SK-N-SH (cell line): Measurements from ENCODE around the gene PHGDH. TPM values are rescaled to one million over a fixed set of nuclear protein-coding genes. Genes with fewer than 3 reads are reported as not detected.
"Not testable (repeated sequence)": the region's sequence is repeated elsewhere in the genome, so short reads cannot be mapped to it uniquely, and the experiment has no call there.

Experiments
- CTCF ChIA-PET: fragments of 300-600, 350-600 bp; formaldehyde crosslinking; extraction: SDS; loops from one replicate; lab custom pipeline; 2021; lab: Yijun Ruan, JAX
- POLR2A ChIA-PET: fragments of 350-600 bp; sonication (Branson Sonifier 250); formaldehyde crosslinking; extraction: SDS; loops from one replicate; lab custom pipeline; 2020; ENCODE audit warnings: antibody characterized with exemption, inconsistent platforms; lab: Yijun Ruan, JAX
- DNase-seq: peaks from one replicate; pipeline ENCODE4 v3.0.0; 2012
- H2AFZ ChIP-seq: fragments of 200-600 bp; sonication (generic); 2 replicates; pipeline ENCODE4 v1.8.1; 2016; ENCODE audit warnings: antibody characterized with exemption, mild to moderate bottlenecking, low read depth
- H3F3A ChIP-seq: fragments of 200-600 bp; sonication (generic); replicated peaks from 2 replicates; pipeline ENCODE3; 2016; ENCODE audit warnings: antibody characterized with exemption, mild to moderate bottlenecking; ENCODE audit not compliant: insufficient read depth
- H3K27ac ChIP-seq, 2 experiments: fragments of 200-500 bp in 1 of 2; fragments of 200-600 bp in 1 of 2; sonication (Bioruptor generic) in 1 of 2; sonication (generic), shearing (Covaris generic) in 1 of 2; 2 replicates each; pipeline versions ENCODE4 v1.5.1 to v1.6.1; 2014 to 2016; ENCODE audit warnings: low read depth in 2 of 2, inconsistent platforms in 1 of 2, low read length in 1 of 2, mild to moderate bottlenecking in 1 of 2, mixed read lengths in 1 of 2
- H3K27me3 ChIP-seq: fragments of 200-600 bp; sonication (generic), shearing (Covaris generic); 2 replicates; pipeline ENCODE4 v1.6.1; 2016; ENCODE audit warnings: mixed run types; ENCODE audit not compliant: insufficient read depth
- H3K36me3 ChIP-seq, 2 experiments: fragments of 200-500 bp in 1 of 2; fragments of 200-600 bp in 1 of 2; sonication (Bioruptor generic) in 1 of 2; sonication (generic) in 1 of 2; replicated peaks in 1 of 2; 2 replicates each; pipeline versions ENCODE3 to v1.5.1; 2014 to 2016; ENCODE audit warnings: low read length in 1 of 2, mild to moderate bottlenecking in 1 of 2; ENCODE audit not compliant: insufficient read depth in 2 of 2, control insufficient read depth in 1 of 2
- H3K4me1 ChIP-seq, 2 experiments: fragments of 200-500 bp in 1 of 2; fragments of 200-600 bp in 1 of 2; sonication (Bioruptor generic) in 1 of 2; sonication (generic), shearing (Covaris generic) in 1 of 2; 2 replicates each; pipeline versions ENCODE4 v1.5.1 to v1.6.1; 2014 to 2016; ENCODE audit warnings: low read depth in 1 of 2, low read length in 1 of 2, mixed run types in 1 of 2; ENCODE audit not compliant: insufficient read depth in 2 of 2, control insufficient read depth in 1 of 2
- H3K4me2 ChIP-seq: fragments of 200-600 bp; sonication (generic), shearing (Covaris generic); 2 replicates; pipeline ENCODE4 v1.6.1; 2017; ENCODE audit warnings: mixed run types
- H3K4me3 ChIP-seq, 2 experiments: fragments of 200-500 bp in 1 of 2; fragments of 200-600 bp in 1 of 2; sonication (Bioruptor generic) in 1 of 2; sonication (generic), shearing (Covaris generic) in 1 of 2; 2 replicates each; pipeline versions ENCODE4 v1.5.1 to v1.8.1; 2014 to 2016; ENCODE audit warnings: low read depth in 2 of 2, inconsistent platforms in 1 of 2, low read length in 1 of 2, mild to moderate bottlenecking in 1 of 2, mixed read lengths in 1 of 2, moderate library complexity in 1 of 2
- H3K79me2 ChIP-seq: fragments of 200-600 bp; sonication (generic); 2 replicates; pipeline ENCODE4 v1.8.1; 2017; ENCODE audit warnings: mild to moderate bottlenecking; ENCODE audit not compliant: insufficient read depth
- H3K9ac ChIP-seq: fragments of 200-600 bp; sonication (generic); 2 replicates; pipeline ENCODE4 v1.6.1; 2017; ENCODE audit warnings: mixed run types
- H3K9me2 ChIP-seq: fragments of 200-600 bp; sonication (generic); 2 replicates; pipeline ENCODE4 v1.6.1; 2017; ENCODE audit warnings: mixed run types
- H3K9me3 ChIP-seq: fragments of 200-600 bp; sonication (generic); 2 replicates; pipeline ENCODE4 v1.6.1; 2017; ENCODE audit warnings: mixed run types, mild to moderate bottlenecking, moderate library complexity
- H4K20me1 ChIP-seq: fragments of 200-600 bp; sonication (generic); 2 replicates; pipeline ENCODE4 v1.6.1; 2017; ENCODE audit warnings: mild to moderate bottlenecking, mixed run types; ENCODE audit not compliant: insufficient read depth
- EP300 ChIP-seq, 2 experiments: IDR thresholded peaks; 2 replicates each; pipeline versions ENCODE4 v1.4.0 to v1.6.1; 2012; ENCODE audit warnings: borderline replicate concordance in 1 of 2, low read depth in 1 of 2, low read length in 1 of 2
- EZH2phosphoT487 ChIP-seq: fragments of 200-600 bp; sonication (generic); IDR thresholded peaks from 2 replicates; pipeline ENCODE4 v1.6.1; 2017; ENCODE audit warnings: low read depth, mixed run types, mild to moderate bottlenecking, antibody characterized with exemption, moderate library complexity, borderline replicate concordance
- FOSL2 ChIP-seq: IDR thresholded peaks from 2 replicates; pipeline ENCODE4 v1.4.0; 2012; ENCODE audit warnings: low read depth, mild to moderate bottlenecking, moderate library complexity, borderline replicate concordance
- FOXJ3 ChIP-seq: sonication (generic); formaldehyde crosslinking; IDR thresholded peaks from 2 replicates; pipeline ENCODE4 v1.5.1; 2020; ENCODE audit warnings: mild to moderate bottlenecking, missing genetic modification reagents
- FOXM1 ChIP-seq: IDR thresholded peaks from 2 replicates; pipeline ENCODE4 v1.4.0; 2012; ENCODE audit warnings: low read depth, mild to moderate bottlenecking
- GATA2 ChIP-seq: sonication (generic); formaldehyde crosslinking; IDR thresholded peaks from 2 replicates; pipeline ENCODE4 v1.5.0; 2020; ENCODE audit warnings: mild to moderate bottlenecking, missing genetic modification reagents
- JUND ChIP-seq: IDR thresholded peaks from 2 replicates; pipeline ENCODE4 v1.4.0; 2012
- MAX ChIP-seq: IDR thresholded peaks from 2 replicates; pipeline ENCODE4 v1.4.0; 2012; ENCODE audit warnings: low read depth
- MXI1 ChIP-seq: IDR thresholded peaks from 2 replicates; pipeline ENCODE4 v1.6.1; 2012; ENCODE audit warnings: mild to moderate bottlenecking, low read depth, low read length, improper control_type of control experiment
- NFIC ChIP-seq: IDR thresholded peaks from 2 replicates; pipeline ENCODE4 v1.4.0; 2012; ENCODE audit warnings: borderline replicate concordance
- POLR2AphosphoS5 ChIP-seq: IDR thresholded peaks from 2 replicates; pipeline ENCODE4 v1.6.1; 2012; ENCODE audit warnings: low read depth, low read length
- RXRA ChIP-seq: IDR thresholded peaks from 2 replicates; pipeline ENCODE4 v1.4.0; 2012; ENCODE audit warnings: low read depth, mild to moderate bottlenecking, borderline replicate concordance
- SIN3A ChIP-seq: IDR thresholded peaks from 2 replicates; pipeline ENCODE4 v1.6.1; 2012; ENCODE audit warnings: low read depth, mild to moderate bottlenecking, low read length, moderate library complexity, borderline replicate concordance
- SMC3 ChIP-seq: IDR thresholded peaks from 2 replicates; pipeline ENCODE4 v1.6.1; 2012; ENCODE audit warnings: low read depth, low read length, improper control_type of control experiment
- TAF1 ChIP-seq: IDR thresholded peaks from 2 replicates; pipeline ENCODE4 v1.6.1; 2012; ENCODE audit warnings: low read depth, mild to moderate bottlenecking, low read length, moderate library complexity, borderline replicate concordance
- USF1 ChIP-seq: IDR thresholded peaks from 2 replicates; pipeline ENCODE4 v1.4.0; 2012; ENCODE audit warnings: low read depth, borderline replicate concordance
- ZBTB33 ChIP-seq: IDR thresholded peaks from 2 replicates; pipeline ENCODE4 v1.4.0; 2012; ENCODE audit warnings: low read depth, borderline replicate concordance
- WGBS: methylation state at CpG from one replicate; pipeline ENCODE4 v1.1.6; 2017; ENCODE audit warnings: low lambda C conversion rate; 5-methylcytosine and 5-hydroxymethylcytosine counted together
- polyA plus RNA-seq, 3 experiments: library from polyadenylated mRNA; depleted of rRNA; stranded (reverse); fragments of >200 nt; gene quantifications; 2 replicates each; pipeline ENCODE4 v1.2.3, GENCODE V29; 2012

The PHGDH gene
- polyA plus RNA-seq, 1 of the 3 experiments (the other 2 are of a cell fraction), result 30.2 TPM

GRCh38 chr1:119702384-119702783, 9.3 kb upstream of the PHGDH start:
- DNase-seq, result no peak
- Histone ChIP-seq H3K9me3 (no peaks in the 10 kb centered on the region), H2AFZ (no peak overlapping the region), H3F3A (no peaks in the 10 kb centered on the region), H3K27me3 (no peaks in the 10 kb centered on the region; the same call in 1 of the 2 replicates), H3K4me2 (no peak overlapping the region), H3K9me2 (no peaks in the 10 kb centered on the region), H3K4me1 (peaks cover 0 to 3% of the 10 kb centered on the region in 2 experiments; a peak in 1 of 4 replicates), H3K36me3 (no peaks in the 10 kb centered on the region), H3K27ac (no peak overlapping the region), H4K20me1 (no peaks in the 10 kb centered on the region), H3K4me3 (no peak overlapping the region), H3K9ac (no peak overlapping the region), H3K79me2 (no peaks in the 10 kb centered on the region)
- no peak for TF ChIP-seq NFIC
- no peak for TF ChIP-seq GATA2
- CTCF ChIA-PET, result interaction anchor here (2.2 kb wide), 1 partner anchor 27 kb away, joined by 12 read pairs; no protein-coding TSS in a partner anchor
- WGBS, result 52% methylated on average over 2 of the region's 2 CpGs
- POLR2A ChIA-PET, result no interaction called here

- no peaks in the 10 kb centered on the region for H3K36me3 ChIP-seq
- peaks cover 0 to 3% of the 10 kb centered on the region in 2 experiments; a peak in 1 of 4 replicates for H3K4me1 ChIP-seq
- H3F3A ChIP-seq, result no peaks in the 10 kb centered on the region
- H4K20me1 ChIP-seq, result no peaks in the 10 kb centered on the region
- no peak overlapping the region for H3K27ac ChIP-seq
- no peaks in the 10 kb centered on the region for H3K79me2 ChIP-seq
- no peak overlapping the region; a peak in 1 of 4 replicates for H3K4me3 ChIP-seq
- H2AFZ ChIP-seq, result no peak overlapping the region
- TF ChIP-seq RXRA (no peak), MXI1 (no peak), USF1 (no peak), FOSL2 (no peak), NFIC (no peak), FOXM1 (no peak), SIN3A (no peak), POLR2AphosphoS5 (no peak), TAF1 (no peak), MAX (no peak), SMC3 (no peak), ZBTB33 (no peak), EZH2phosphoT487 (no peak), EP300 (IDR thresholded peaks at IDR 0.05; ENCODE audit: borderline replicate concordance in 1 of 2, low read depth in 1 of 2, low read length in 1 of 2) (no peak), FOXJ3 (CRISPR knock-in tag) (no peak), JUND (no peak)
- H3K9ac ChIP-seq, result no peak overlapping the region
- ChIA-PET POLR2A (no interaction called here), CTCF (interaction anchor here (1.9 to 2.2 kb wide), 2 partner anchors 29 to 92 kb away, joined by 5 to 12 read pairs; no protein-coding TSS in a partner anchor)
- H3K4me2 ChIP-seq, result no peak overlapping the region
- no peaks in the 10 kb centered on the region for H3K9me2 ChIP-seq
- H3K9me3 ChIP-seq, result no peaks in the 10 kb centered on the region
- no peak for DNase-seq
- H3K27me3 ChIP-seq, result peaks cover 6% of the 10 kb centered on the region; the same call in 1 of the 2 replicates
- 35% methylated on average over 6 of the region's 6 CpGs for WGBS
Measured at GRCh38 chr1:119703666-119704450, 7.9 kb upstream of the PHGDH start.

- H3K9me2 ChIP-seq, H3K36me3 ChIP-seq, H3K9me3 ChIP-seq, H3K79me2 ChIP-seq, H2AFZ ChIP-seq, H3K9ac ChIP-seq, H4K20me1 ChIP-seq, H3K27ac ChIP-seq, H3K4me3 ChIP-seq, DNase-seq, H3K4me1 ChIP-seq, POLR2A ChIA-PET, H3F3A ChIP-seq, H3K4me2 ChIP-seq: not testable (repeated sequence)
- CTCF ChIA-PET, result interaction anchor here (1.6 kb wide), 1 partner anchor 31 kb away, joined by 3 read pairs; no protein-coding TSS in a partner anchor
- 56% methylated on average over 6 of the region's 6 CpGs for WGBS
- H3K27me3 ChIP-seq, result peaks cover 13% of the 10 kb centered on the region
Measured at GRCh38 chr1:119706599-119706998, 5.1 kb upstream of the PHGDH start.
